ENCODE data around the gene FBRS.

- TF ChIP-seq NANOG (IDR thresholded peaks at IDR 0.05; ENCODE audit: insufficient read depth, low read depth, low read length, poor library complexity, severe bottlenecking) (no peak), TAF1 (IDR thresholded peaks at IDR 0.05; ENCODE audit: low read depth, low read length) (no peak), POLR2A (IDR thresholded peaks at IDR 0.05; ENCODE audit: control extremely low read depth in 1 of 2, low read depth in 2 of 2, low read length in 2 of 2) (no peak)
These were observed 16.9 kb downstream of the FBRS start for GRCh38 chr16:30675143-30675542.
